ENCODE measurements around the gene HSD3B2. TPM values are rescaled to one million over a fixed set of nuclear protein-coding genes. Genes with fewer than 3 reads are reported as not detected.

HSD3B2 gene
- total and polyA plus RNA-seq, 2 donors (not counting 3 experiments of a cell fraction or from before 2014, with no cell fraction given) = not detected

DNA sequence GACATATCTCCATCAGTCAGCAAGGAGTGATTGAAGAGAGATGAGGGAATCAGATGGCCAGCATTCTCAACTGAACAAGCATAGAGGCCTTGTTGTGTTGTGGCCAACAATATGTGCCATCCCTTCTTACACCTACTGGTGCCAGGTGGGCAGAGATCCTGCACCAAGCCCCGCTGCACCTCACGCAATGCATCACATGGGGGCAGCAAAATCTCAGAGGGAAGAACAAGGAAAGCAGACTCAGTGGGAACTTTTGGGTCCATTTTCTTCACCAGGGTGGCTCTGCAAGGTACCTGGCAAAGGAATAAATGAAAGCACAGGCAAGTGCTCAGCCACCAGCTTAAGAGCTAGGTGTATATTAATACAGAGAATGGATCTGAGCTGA lies 33.2 kb downstream of the HSD3B2 start:
- Histone ChIP-seq H3K9ac (replicated peaks; ENCODE audit: extremely low read depth, insufficient read depth, low read length) (no peak overlapping the region), H3K27me3 (ENCODE audit: control insufficient read depth in 2 of 2, insufficient read depth in 2 of 2, low read length in 2 of 2) (no peaks in the 10 kb centered on the region), H3K4me2 (ENCODE audit: insufficient read depth, low read length) (no peak overlapping the region), H3K4me1 (ENCODE audit: control insufficient read depth, extremely low read depth, insufficient read depth, low read length) (no peaks in the 10 kb centered on the region), H3K36me3 (ENCODE audit: control insufficient read depth in 2 of 2, extremely low read depth in 1 of 2, insufficient read depth in 2 of 2, low read length in 2 of 2) (no peaks in the 10 kb centered on the region), H2AFZ (ENCODE audit: low read depth, low read length) (no peak overlapping the region), H3K79me2 (ENCODE audit: control insufficient read depth, insufficient read depth, low read length) (no peaks in the 10 kb centered on the region), H3K4me3 (replicated peaks in 1 of 3; ENCODE audit: insufficient read depth in 1 of 3, low read depth in 1 of 3, low read length in 3 of 3) (no peak overlapping the region), H4K20me1 (replicated peaks; ENCODE audit: control insufficient read depth, extremely low read depth, insufficient read depth, low read length) (no peaks in the 10 kb centered on the region), H3K9me3 (replicated peaks; ENCODE audit: control insufficient read depth, insufficient read depth, low read length) (no peaks in the 10 kb centered on the region), H3K27ac (ENCODE audit: insufficient read depth, low read depth, low read length) (no peak overlapping the region), H3K9me1 (replicated peaks; ENCODE audit: control insufficient read depth, extremely low read depth, insufficient read depth, low read length) (no peaks in the 10 kb centered on the region)
- FAIRE-seq = no peak
- TF ChIP-seq, protein P1, sequence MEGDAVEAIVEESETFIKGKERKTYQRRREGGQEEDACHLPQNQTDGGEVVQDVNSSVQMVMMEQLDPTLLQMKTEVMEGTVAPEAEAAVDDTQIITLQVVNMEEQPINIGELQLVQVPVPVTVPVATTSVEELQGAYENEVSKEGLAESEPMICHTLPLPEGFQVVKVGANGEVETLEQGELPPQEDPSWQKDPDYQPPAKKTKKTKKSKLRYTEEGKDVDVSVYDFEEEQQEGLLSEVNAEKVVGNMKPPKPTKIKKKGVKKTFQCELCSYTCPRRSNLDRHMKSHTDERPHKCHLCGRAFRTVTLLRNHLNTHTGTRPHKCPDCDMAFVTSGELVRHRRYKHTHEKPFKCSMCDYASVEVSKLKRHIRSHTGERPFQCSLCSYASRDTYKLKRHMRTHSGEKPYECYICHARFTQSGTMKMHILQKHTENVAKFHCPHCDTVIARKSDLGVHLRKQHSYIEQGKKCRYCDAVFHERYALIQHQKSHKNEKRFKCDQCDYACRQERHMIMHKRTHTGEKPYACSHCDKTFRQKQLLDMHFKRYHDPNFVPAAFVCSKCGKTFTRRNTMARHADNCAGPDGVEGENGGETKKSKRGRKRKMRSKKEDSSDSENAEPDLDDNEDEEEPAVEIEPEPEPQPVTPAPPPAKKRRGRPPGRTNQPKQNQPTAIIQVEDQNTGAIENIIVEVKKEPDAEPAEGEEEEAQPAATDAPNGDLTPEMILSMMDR (IDR thresholded peaks at IDR 0.05; ENCODE audit: extremely low read depth in 1 of 2, insufficient read depth in 1 of 2, low read depth in 1 of 2, low read length in 2 of 2) = no peak
- TF ChIP-seq EZH2 (IDR thresholded peaks at IDR 0.05; ENCODE audit: borderline replicate concordance, low read depth, low read length, severe bottlenecking) (no peak), JUN (IDR thresholded peaks at IDR 0.05; ENCODE audit: borderline replicate concordance, insufficient read depth, insufficient read length, low read depth) (no peak), POLR2AphosphoS5 (IDR thresholded peaks at IDR 0.05; ENCODE audit: insufficient read depth, low read depth, low read length) (no peak), MYC (IDR thresholded peaks at IDR 0.05; ENCODE audit: low read depth, low read length) (no peak), POLR2A (IDR thresholded peaks at IDR 0.05; ENCODE audit: low read depth, low read length) (no peak), GATA2 (IDR thresholded peaks at IDR 0.05; ENCODE audit: insufficient read depth, insufficient read length, low read depth, low read length) (no peak), FOS (IDR thresholded peaks at IDR 0.05; ENCODE audit: borderline replicate concordance, insufficient read depth, low read length) (no peak)
- TF ChIP-seq, protein P2, sequence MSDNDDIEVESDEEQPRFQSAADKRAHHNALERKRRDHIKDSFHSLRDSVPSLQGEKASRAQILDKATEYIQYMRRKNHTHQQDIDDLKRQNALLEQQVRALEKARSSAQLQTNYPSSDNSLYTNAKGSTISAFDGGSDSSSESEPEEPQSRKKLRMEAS (IDR thresholded peaks at IDR 0.05; ENCODE audit: insufficient read depth, insufficient read length) = no peak
- POLR2A ChIA-PET = no interaction called here
- no peak for DNase-seq (ENCODE audit: low read depth, low spot score)
- dilution Hi-C loops (cut with MboI; ENCODE audit: extremely low pct_ligation_motif_present, low sequenced_read_pairs) (no loop called here), intact Hi-C loops (cut with micrococcal nuclease) (no loop called here)
- BruUV-seq (replicated peaks) = no TSS peak
- CTCF ChIA-PET = no interaction called here

Measured in endothelial cell of umbilical vein (primary cell).